IMR-90 (cell line): ENCODE data around the gene PERM1. TPM values are rescaled to one million over a fixed set of nuclear protein-coding genes. Genes with fewer than 3 reads are reported as not detected.

Experiments
- ATAC-seq: fragments of 200-7000 bp; cut with Tn5 transposase; 2 replicates; pipeline ENCODE4 v1.9.1; 2020; ENCODE audit warnings: low read depth, mild to moderate bottlenecking, moderate library complexity
- BruUV-seq: library from RNA; stranded (reverse); fragments of 400-500 nt; replicated peaks from 2 replicates; lab custom pipeline; 2021; lab: Mats Ljungman, UMichigan
- CTCF ChIA-PET: fragments of 300-600 bp; formaldehyde crosslinking; extraction: SDS; loops from one replicate; lab custom pipeline; 2021; ENCODE audit warnings: antibody characterized with exemption; lab: Yijun Ruan, JAX
- POLR2A ChIA-PET: fragments of 300-600 bp; sonication (Branson Sonifier 250); formaldehyde crosslinking; loops from one replicate; lab custom pipeline; 2022; ENCODE audit warnings: antibody characterized with exemption; ENCODE audit not compliant: unreplicated experiment; lab: Charles Lee
- DNase-seq: peaks from one replicate; pipeline ENCODE4 v3.0.0; 2013
- H2AFZ ChIP-seq: replicated peaks from 2 replicates; pipeline ENCODE3; 2013; ENCODE audit warnings: low read length, mild to moderate bottlenecking; ENCODE audit not compliant: poor library complexity
- H2AK5ac ChIP-seq: 2 replicates; pipeline ENCODE4 v1.6.1; 2013; ENCODE audit warnings: low read depth, low read length, inconsistent platforms
- H2AK9ac ChIP-seq: replicated peaks from 2 replicates; pipeline ENCODE3; 2013; ENCODE audit warnings: mild to moderate bottlenecking, low read depth, low read length, moderate library complexity; ENCODE audit not compliant: poor library complexity
- H2BK120ac ChIP-seq: 2 replicates; pipeline ENCODE4 v1.6.1; 2013; ENCODE audit warnings: low read depth, low read length, inconsistent platforms
- H2BK15ac ChIP-seq: 3 replicates; pipeline ENCODE4 v1.6.1; 2013; ENCODE audit warnings: low read depth, low read length, inconsistent platforms
- H2BK20ac ChIP-seq: 2 replicates; pipeline ENCODE4 v1.6.1; 2013; ENCODE audit warnings: low read depth, mild to moderate bottlenecking, inconsistent platforms, low read length, moderate library complexity
- H2BK5ac ChIP-seq: 2 replicates; pipeline ENCODE4 v1.6.1; 2013; ENCODE audit warnings: mild to moderate bottlenecking, low read depth, low read length, inconsistent platforms; ENCODE audit not compliant: poor library complexity, severe bottlenecking
- H3K14ac ChIP-seq: replicated peaks from 2 replicates; pipeline ENCODE4 v1.6.1; 2013; ENCODE audit warnings: low read depth, low read length, inconsistent platforms
- H3K18ac ChIP-seq: 2 replicates; pipeline ENCODE4 v1.6.1; 2013; ENCODE audit warnings: low read depth, low read length, control low read depth
- H3K23ac ChIP-seq: 2 replicates; pipeline ENCODE4 v1.6.1; 2013; ENCODE audit warnings: low read depth, low read length, inconsistent platforms
- H3K27ac ChIP-seq: 2 replicates; pipeline ENCODE4 v1.5.1; 2013; ENCODE audit warnings: mild to moderate bottlenecking, control low read depth, low read length; ENCODE audit not compliant: insufficient read depth
- H3K27me3 ChIP-seq: 2 replicates; pipeline ENCODE4 v1.6.1; 2013; ENCODE audit warnings: low read length; ENCODE audit not compliant: control insufficient read depth, insufficient read depth
- H3K36me3 ChIP-seq: 2 replicates; pipeline ENCODE4 v1.6.1; 2013; ENCODE audit warnings: low read length, mixed read lengths; ENCODE audit not compliant: control insufficient read depth, insufficient read depth
- H3K4ac ChIP-seq: 2 replicates; pipeline ENCODE4 v1.6.1; 2013; ENCODE audit warnings: low read depth, low read length, inconsistent platforms
- H3K4me1 ChIP-seq: 2 replicates; pipeline ENCODE4 v1.6.1; 2013; ENCODE audit warnings: low read length, mixed read lengths; ENCODE audit not compliant: control insufficient read depth, insufficient read depth
- H3K4me2 ChIP-seq: 2 replicates; pipeline ENCODE4 v1.6.1; 2013; ENCODE audit warnings: low read depth, mild to moderate bottlenecking, control low read depth, low read length, moderate library complexity
- H3K4me3 ChIP-seq: 2 replicates; pipeline ENCODE4 v1.5.1; 2013; ENCODE audit warnings: low read depth, mild to moderate bottlenecking, control low read depth, low read length, moderate library complexity; ENCODE audit not compliant: insufficient read depth
- H3K56ac ChIP-seq: 2 replicates; pipeline ENCODE4 v1.6.1; 2013; ENCODE audit warnings: low read length, inconsistent platforms; ENCODE audit not compliant: insufficient read depth; ENCODE audit errors: extremely low read depth
- H3K79me1 ChIP-seq, 2 experiments: 2 replicates each; pipeline ENCODE4 v1.6.1; 2013; ENCODE audit warnings: low read length in 2 of 2, inconsistent platforms in 1 of 2, low read depth in 1 of 2
- H3K9ac ChIP-seq: 2 replicates; pipeline ENCODE4 v1.6.1; 2013; ENCODE audit warnings: low read depth, low read length, control low read depth
- H3K9me1 ChIP-seq: 2 replicates; pipeline ENCODE4 v1.6.1; 2013; ENCODE audit warnings: low read length, inconsistent platforms; ENCODE audit not compliant: insufficient read depth
- H3K9me3 ChIP-seq: 2 replicates; pipeline ENCODE4 v1.6.1; 2013; ENCODE audit warnings: low read length; ENCODE audit not compliant: control insufficient read depth, insufficient read depth
- H4K20me1 ChIP-seq: 2 replicates; pipeline ENCODE4 v1.6.1; 2013; ENCODE audit warnings: low read length, inconsistent platforms; ENCODE audit not compliant: insufficient read depth
- H4K5ac ChIP-seq: 2 replicates; pipeline ENCODE4 v1.6.1; 2013; ENCODE audit warnings: mild to moderate bottlenecking, low read depth, low read length, control low read depth
- H4K8ac ChIP-seq, 2 experiments: 2 replicates each; pipeline ENCODE4 v1.6.1; 2013; ENCODE audit warnings: low read depth in 2 of 2, low read length in 2 of 2, control low read depth in 1 of 2, inconsistent platforms in 1 of 2
- H4K91ac ChIP-seq: 2 replicates; pipeline ENCODE4 v1.6.1; 2013; ENCODE audit warnings: low read depth, low read length, inconsistent platforms; ENCODE audit not compliant: insufficient read depth
- BHLHE40 ChIP-seq: fragments of 150-350 bp; IDR thresholded peaks from 2 replicates; pipeline ENCODE4 v1.6.1; 2016; ENCODE audit warnings: mild to moderate bottlenecking, low read depth, low read length
- CEBPB ChIP-seq: IDR thresholded peaks from 2 replicates; pipeline ENCODE4 v1.6.1; 2012; ENCODE audit warnings: low read depth, low read length, improper control_type of control experiment
- CHD1 ChIP-seq: IDR thresholded peaks from 2 replicates; pipeline ENCODE4 v1.6.1; 2012; ENCODE audit warnings: low read depth, low read length, improper control_type of control experiment
- CTCF ChIP-seq: conservative IDR thresholded peaks from 2 replicates; pipeline ENCODE4 v1.5.1; 2012; ENCODE audit warnings: mild to moderate bottlenecking, low read depth, low read length, improper control_type of control experiment
- FOS ChIP-seq: fragments of 150-350 bp; IDR thresholded peaks from 2 replicates; pipeline ENCODE4 v1.6.1; 2016; ENCODE audit warnings: low read depth, low read length
- MAFK ChIP-seq: IDR thresholded peaks from 2 replicates; pipeline ENCODE4 v1.6.1; 2012; ENCODE audit warnings: low read depth, low read length, improper control_type of control experiment
- MAZ ChIP-seq: IDR thresholded peaks from 2 replicates; pipeline ENCODE4 v1.6.1; 2012; ENCODE audit warnings: low read depth, mild to moderate bottlenecking, low read length, improper control_type of control experiment, moderate library complexity, borderline replicate concordance
- MXI1 ChIP-seq: IDR thresholded peaks from 2 replicates; pipeline ENCODE4 v1.6.1; 2012; ENCODE audit warnings: low read depth, mild to moderate bottlenecking, low read length, moderate library complexity, borderline replicate concordance
- NFE2L2 ChIP-seq: fragments of 150-350 bp; IDR thresholded peaks from 2 replicates; pipeline ENCODE4 v1.6.1; 2016; ENCODE audit warnings: low read depth, mild to moderate bottlenecking, low read length
- RAD21 ChIP-seq: IDR thresholded peaks from 2 replicates; pipeline ENCODE4 v1.6.1; 2012; ENCODE audit warnings: low read length, improper control_type of control experiment
- RCOR1 ChIP-seq: IDR thresholded peaks from 2 replicates; pipeline ENCODE4 v1.6.1; 2012; ENCODE audit warnings: mild to moderate bottlenecking, low read length, improper control_type of control experiment; ENCODE audit not compliant: insufficient replicate concordance
- RFX5 ChIP-seq: IDR thresholded peaks from 2 replicates; pipeline ENCODE4 v1.8.0; 2012; ENCODE audit warnings: low read depth, mild to moderate bottlenecking, low read length, moderate library complexity
- SMC3 ChIP-seq: fragments of 150-350 bp; IDR thresholded peaks from 2 replicates; pipeline ENCODE4 v1.6.1; 2016; ENCODE audit warnings: low read depth, mild to moderate bottlenecking, antibody characterized with exemption, low read length, moderate library complexity
- USF2 ChIP-seq: fragments of 150-350 bp; IDR thresholded peaks from 2 replicates; pipeline ENCODE4 v1.6.1; 2017; ENCODE audit warnings: mild to moderate bottlenecking, antibody characterized with exemption, low read length, low read depth
- whole genome bisulfite sequencing, 2 experiments: methylation state at CpG; one replicate each; pipeline versions ENCODE4 v1.1.5 to v1.1.7; 2013; ENCODE audit warnings: missing lambda C conversion rate in 2 of 2; ENCODE audit not compliant: insufficient read length in 1 of 2; ENCODE audit errors: extremely low coverage in 2 of 2; 5-methylcytosine and 5-hydroxymethylcytosine counted together
- dilution Hi-C: fragments of 300-500 bp; cut with HindIII; formaldehyde crosslinking; loops from one replicate; pipeline ENCODE4 v1.14.3; 2018; ENCODE audit warnings: low sequenced_read_pairs; ENCODE audit not compliant: unreplicated experiment
- in situ Hi-C: fragments of 300-500 bp; cut with MboI; formaldehyde crosslinking; loops from 3 replicates; pipeline ENCODE4 v1.14.3; 2019; ENCODE audit warnings: low sequenced_read_pairs, inconsistent platforms, mixed read lengths
- intact Hi-C: fragments of 100-400 bp; cut with micrococcal nuclease; formaldehyde crosslinking; loops from 2 replicates; pipeline ENCODE4 v1.10.0; 2022
- polyA plus RNA-seq, 3 experiments: library from polyadenylated mRNA; depleted of rRNA; stranded (reverse); fragments of >200 nt; gene quantifications; 2 replicates each; pipeline ENCODE4 v1.2.3, GENCODE V29; 2012; ENCODE audit warnings: low replicate concordance in 1 of 3
- total RNA-seq: library from RNA; depleted of rRNA; stranded (reverse); fragments of >200 nt; gene quantifications from 2 replicates; pipeline ENCODE4 v1.2.3, GENCODE V29; 2012

The PERM1 gene
- total and polyA plus RNA-seq, 2 of the 4 experiments (the other 2 are of a cell fraction), result not detected

GRCh38 chr1:1019122-1019999, 37.5 kb upstream of the PERM1 start:
- DNase-seq (peak; percentile 75), ATAC-seq (peak; percentile 89)
- Histone ChIP-seq H3K79me1 (peaks cover 14 to 36% of the 10 kb centered on the region in 2 experiments; a peak in 3 of 4 replicates), H2AK9ac (peak overlapping the region; percentile 90), H2BK15ac (no peak overlapping the region), H2BK5ac (peak overlapping the region; percentile 92), H3K9ac (no peak overlapping the region; the same call in 1 of the 2 replicates), H2AK5ac (no peak overlapping the region; the same call in 1 of the 2 replicates), H4K5ac (no peak overlapping the region), H3K4ac (no peak overlapping the region), H3K9me3 (no peaks in the 10 kb centered on the region), H3K56ac (no peak overlapping the region), H3K4me1 (peaks cover 15% of the 10 kb centered on the region), H3K23ac (no peak overlapping the region; the same call in 1 of the 2 replicates), H4K91ac (peak overlapping the region; percentile 12; the same call in 1 of the 2 replicates), H2AFZ (peak overlapping the region; percentile 97), H3K18ac (no peak overlapping the region; the same call in 1 of the 2 replicates), H3K4me3 (peak overlapping the region; percentile 63), H3K9me1 (peaks cover 2% of the 10 kb centered on the region; the same call in 1 of the 2 replicates), H3K4me2 (peak overlapping the region; percentile 24; the same call in 1 of the 2 replicates), H4K8ac (peak overlapping the region in 1 of 2 experiments; percentile 84; a peak in 2 of 4 replicates), H2BK20ac (no peak overlapping the region), H3K36me3 (peaks cover 15% of the 10 kb centered on the region), H2BK120ac (peak overlapping the region; percentile 48; the same call in 1 of the 2 replicates), H3K27ac (peak overlapping the region; percentile 93), H3K27me3 (no peaks in the 10 kb centered on the region), H4K20me1 (peaks cover 25% of the 10 kb centered on the region), H3K14ac (no peak overlapping the region; the same call in 1 of the 2 replicates)
- BruUV-seq, result no TSS peak
- intact Hi-C loops, result no loop called here
- in situ Hi-C loops, result no loop called here
- WGBS, 2 experiments, result 8% methylated on average over 29 of the region's 91 CpGs; no CpG with 5 or more reads in 1 of the 2 experiments
- dilution Hi-C loops, result no loop called here
- ChIA-PET CTCF (interaction anchor here (1.0 to 1.4 kb wide), 3 partner anchors 17 to 35 kb away, joined by 3 to 4 read pairs (median 4); no protein-coding TSS in a partner anchor), POLR2A (interaction anchor here (0.6 kb wide), 1 partner anchor 254 kb away, joined by 6 read pairs; the partner anchor contains the start of gene UBE2J2)
- TF ChIP-seq FOS (no peak), CTCF (peak; percentile 52), CHD1 (no peak), NFE2L2 (no peak), RCOR1 (no peak), SMC3 (0 out of 2 replicates have a peak, but pooled peaks have one; percentile 3), USF2 (no peak), MAFK (no peak), MAZ (peak; percentile 84; the same call in 1 of the 2 replicates), MXI1 (peak; percentile 45; the same call in 1 of the 2 replicates), CEBPB (no peak), RFX5 (no peak), RAD21 (no peak), BHLHE40 (no peak)
